ENCODE data around the gene PAN2. TPM values are rescaled to one million over a fixed set of nuclear protein-coding genes. Genes with fewer than 3 reads are reported as not detected.

The PAN2 gene
- total RNA-seq = 10 to 100 TPM; 29.9 to 47.3 (median 31.7) TPM

- TF ChIP-seq CTCF (IDR thresholded peaks at IDR 0.05; ENCODE audit: low read depth) = no peak
Measured at GRCh38 chr12:56333679-56334489, at the start of gene PAN2. TSS of gene PAN2 (minus strand) at chr12:56334000. CDS start at chr12:56333094, 906 bp downstream.

GRCh38 chr12:56382611-56383010, 48.8 kb upstream of the PAN2 start:
- TF ChIP-seq CTCF (IDR thresholded peaks at IDR 0.05; ENCODE audit: low read depth) = no peak

GRCh38 chr12:56377989-56378316, 44.2 kb upstream of the PAN2 start:
- TF ChIP-seq CTCF (IDR thresholded peaks at IDR 0.05; ENCODE audit: low read depth) = no peak

GRCh38 chr12:56377310-56377988, 43.6 kb upstream of the PAN2 start:
- no peak for TF ChIP-seq CTCF (IDR thresholded peaks at IDR 0.05; ENCODE audit: low read depth)

GRCh38 chr12:56375598-56376434, 42.0 kb upstream of the PAN2 start:
- no peak for TF ChIP-seq CTCF (IDR thresholded peaks at IDR 0.05; ENCODE audit: low read depth)

- no peak for TF ChIP-seq CTCF (IDR thresholded peaks at IDR 0.05; ENCODE audit: low read depth)
Measured at GRCh38 chr12:56374726-56375597, 41.2 kb upstream of the PAN2 start.
